Measurements from ENCODE around the gene GAA. TPM values are rescaled to one million over a fixed set of nuclear protein-coding genes. Genes with fewer than 3 reads are reported as not detected.

GAA gene
- total and polyA plus RNA-seq, 10 of the 15 experiments (the other 5 are each of a cell fraction or from before 2014, with no cell fraction given): 0.18 to 10.5 (median 4.1) TPM

DNA sequence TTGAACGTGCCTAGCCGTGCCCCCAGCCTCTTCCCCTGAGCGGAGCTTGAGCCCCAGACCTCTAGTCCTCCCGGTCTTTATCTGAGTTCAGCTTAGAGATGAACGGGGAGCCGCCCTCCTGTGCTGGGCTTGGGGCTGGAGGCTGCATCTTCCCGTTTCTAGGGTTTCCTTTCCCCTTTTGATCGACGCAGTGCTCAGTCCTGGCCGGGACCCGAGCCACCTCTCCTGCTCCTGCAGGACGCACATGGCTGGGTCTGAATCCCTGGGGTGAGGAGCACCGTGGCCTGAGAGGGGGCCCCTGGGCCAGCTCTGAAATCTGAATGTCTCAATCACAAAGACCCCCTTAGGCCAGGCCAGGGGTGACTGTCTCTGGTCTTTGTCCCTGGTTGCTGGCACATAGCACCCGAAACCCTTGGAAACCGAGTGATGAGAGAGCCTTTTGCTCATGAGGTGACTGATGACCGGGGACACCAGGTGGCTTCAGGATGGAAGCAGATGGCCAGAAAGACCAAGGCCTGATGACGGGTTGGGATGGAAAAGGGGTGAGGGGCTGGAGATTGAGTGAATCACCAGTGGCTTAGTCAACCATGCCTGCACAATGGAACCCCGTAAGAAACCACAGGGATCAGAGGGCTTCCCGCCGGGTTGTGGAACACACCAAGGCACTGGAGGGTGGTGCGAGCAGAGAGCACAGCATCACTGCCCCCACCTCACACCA is 724 bp downstream of the GAA start:
- TSS peak; percentile 77 for BruUV-seq (replicated peaks)

More for the DNA sequence above, 724 bp downstream of the GAA start:
- no peaks in the 10 kb centered on the region; the same call in 1 of the 2 replicates for H3K79me2 ChIP-seq (ENCODE audit: control insufficient read depth, insufficient read depth, low read length)
- ChIA-PET POLR2A (interaction anchor here (1.0 to 1.1 kb wide), 3 partner anchors 44 to 164 kb away, joined by 3 to 6 read pairs (median 4); no protein-coding TSS in a partner anchor), CTCF (interaction anchor here (0.6 to 1.8 kb wide), 24 partner anchors 8 to 828 kb away, joined by 3 to 21 read pairs (median 3); no protein-coding TSS in a partner anchor), RAD21 (ENCODE audit: unreplicated experiment) (interaction anchor here (0.8 to 1.8 kb wide), 7 partner anchors 42 to 260 kb away, joined by 3 to 9 read pairs (median 4); no protein-coding TSS in a partner anchor), SMC1A (ENCODE audit: uncharacterized antibody, unreplicated experiment) (interaction anchor here (1.5 kb wide), 1 partner anchor 44 kb away, joined by 7 read pairs; no protein-coding TSS in a partner anchor)
- ATAC-seq: peak; percentile 34
- peak overlapping the region; percentile 92 for H3K4me3 ChIP-seq
- no peak for FAIRE-seq
- intact Hi-C loops (cut with micrococcal nuclease; ENCODE audit: unreplicated experiment): no loop called here
- no peaks in the 10 kb centered on the region for H3K36me3 ChIP-seq (ENCODE audit: control insufficient read depth in 2 of 2, insufficient read depth in 2 of 2, low read length in 1 of 2)
- H3K9ac ChIP-seq (ENCODE audit: control insufficient read depth, insufficient read depth, low read length): peak overlapping the region; percentile 57
- H4K20me1 ChIP-seq (ENCODE audit: control insufficient read depth, insufficient read depth): no peaks in the 10 kb centered on the region
- H3K4me1 ChIP-seq (ENCODE audit: control insufficient read depth, insufficient read depth, low read length): peaks cover 16% of the 10 kb centered on the region
- no peak for TF ChIP-seq RAD51 (IDR thresholded peaks at IDR 0.05)
- TF ChIP-seq, protein P1, sequence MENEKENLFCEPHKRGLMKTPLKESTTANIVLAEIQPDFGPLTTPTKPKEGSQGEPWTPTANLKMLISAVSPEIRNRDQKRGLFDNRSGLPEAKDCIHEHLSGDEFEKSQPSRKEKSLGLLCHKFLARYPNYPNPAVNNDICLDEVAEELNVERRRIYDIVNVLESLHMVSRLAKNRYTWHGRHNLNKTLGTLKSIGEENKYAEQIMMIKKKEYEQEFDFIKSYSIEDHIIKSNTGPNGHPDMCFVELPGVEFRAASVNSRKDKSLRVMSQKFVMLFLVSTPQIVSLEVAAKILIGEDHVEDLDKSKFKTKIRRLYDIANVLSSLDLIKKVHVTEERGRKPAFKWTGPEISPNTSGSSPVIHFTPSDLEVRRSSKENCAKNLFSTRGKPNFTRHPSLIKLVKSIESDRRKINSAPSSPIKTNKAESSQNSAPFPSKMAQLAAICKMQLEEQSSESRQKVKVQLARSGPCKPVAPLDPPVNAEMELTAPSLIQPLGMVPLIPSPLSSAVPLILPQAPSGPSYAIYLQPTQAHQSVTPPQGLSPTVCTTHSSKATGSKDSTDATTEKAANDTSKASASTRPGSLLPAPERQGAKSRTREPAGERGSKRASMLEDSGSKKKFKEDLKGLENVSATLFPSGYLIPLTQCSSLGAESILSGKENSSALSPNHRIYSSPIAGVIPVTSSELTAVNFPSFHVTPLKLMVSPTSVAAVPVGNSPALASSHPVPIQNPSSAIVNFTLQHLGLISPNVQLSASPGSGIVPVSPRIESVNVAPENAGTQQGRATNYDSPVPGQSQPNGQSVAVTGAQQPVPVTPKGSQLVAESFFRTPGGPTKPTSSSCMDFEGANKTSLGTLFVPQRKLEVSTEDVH (IDR thresholded peaks at IDR 0.05; ENCODE audit: low read depth, partially characterized antibody): no peak
- no peak for TF ChIP-seq STAT1 (conservative IDR thresholded peaks at IDR 0.05)
- 0 out of 2 replicates have a peak, but pooled peaks have one; percentile 6 for TF ChIP-seq NBN (IDR thresholded peaks at IDR 0.05)
- 37% methylated on average over 21 of the region's 21 CpGs for WGBS (ENCODE audit: insufficient coverage, insufficient replicate concordance, low lambda C conversion rate, missing lambda C conversion rate)
- H3K27me3 ChIP-seq (replicated peaks in 1 of 2; ENCODE audit: control insufficient read depth in 2 of 2, insufficient read depth in 2 of 2, low read length in 1 of 2): no peaks in the 10 kb centered on the region
- H3K27ac ChIP-seq (ENCODE audit: control insufficient read depth, insufficient read depth): no peak overlapping the region
- H3K4me2 ChIP-seq (ENCODE audit: control insufficient read depth, insufficient read depth): peak overlapping the region; percentile 75
- no peaks in the 10 kb centered on the region for H3K9me3 ChIP-seq (replicated peaks; ENCODE audit: control insufficient read depth, insufficient read depth, low read length)
- in situ Hi-C loops (cut with MboI): no loop called here
- peak overlapping the region; percentile 64 for H2AFZ ChIP-seq (ENCODE audit: control insufficient read depth, low read depth, low read length)
- no peak for DNase-seq (ENCODE audit: low read depth, low spot score)

Data from GM12878 (cell line).